Measurements from ENCODE around the gene FBLN1.

FBLN1 gene

DNA sequence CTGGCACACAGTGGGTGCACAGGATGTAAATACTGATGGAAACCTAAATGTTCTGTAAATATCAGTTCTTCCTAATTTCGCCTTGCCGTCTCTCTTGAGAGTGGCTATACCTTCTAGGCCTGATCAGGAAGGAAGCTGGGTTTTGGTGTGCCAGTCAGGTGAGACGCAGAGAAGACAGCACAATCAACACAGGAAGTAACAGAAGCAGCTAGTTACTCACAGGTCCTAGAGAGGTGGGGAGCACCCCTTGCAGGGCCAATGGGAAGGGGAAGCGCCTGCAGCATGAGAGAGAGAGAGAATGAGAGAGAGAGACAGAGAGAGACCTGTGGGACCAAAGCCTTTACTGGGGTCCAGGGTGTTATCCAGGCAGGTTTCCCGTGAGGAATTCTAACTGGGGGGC, 80.8 kb downstream of the FBLN1 start:
- H3K9me3 ChIP-seq (ENCODE audit: control insufficient read depth, low read length), result no peaks in the 10 kb centered on the region
- TF ChIP-seq, protein P1, sequence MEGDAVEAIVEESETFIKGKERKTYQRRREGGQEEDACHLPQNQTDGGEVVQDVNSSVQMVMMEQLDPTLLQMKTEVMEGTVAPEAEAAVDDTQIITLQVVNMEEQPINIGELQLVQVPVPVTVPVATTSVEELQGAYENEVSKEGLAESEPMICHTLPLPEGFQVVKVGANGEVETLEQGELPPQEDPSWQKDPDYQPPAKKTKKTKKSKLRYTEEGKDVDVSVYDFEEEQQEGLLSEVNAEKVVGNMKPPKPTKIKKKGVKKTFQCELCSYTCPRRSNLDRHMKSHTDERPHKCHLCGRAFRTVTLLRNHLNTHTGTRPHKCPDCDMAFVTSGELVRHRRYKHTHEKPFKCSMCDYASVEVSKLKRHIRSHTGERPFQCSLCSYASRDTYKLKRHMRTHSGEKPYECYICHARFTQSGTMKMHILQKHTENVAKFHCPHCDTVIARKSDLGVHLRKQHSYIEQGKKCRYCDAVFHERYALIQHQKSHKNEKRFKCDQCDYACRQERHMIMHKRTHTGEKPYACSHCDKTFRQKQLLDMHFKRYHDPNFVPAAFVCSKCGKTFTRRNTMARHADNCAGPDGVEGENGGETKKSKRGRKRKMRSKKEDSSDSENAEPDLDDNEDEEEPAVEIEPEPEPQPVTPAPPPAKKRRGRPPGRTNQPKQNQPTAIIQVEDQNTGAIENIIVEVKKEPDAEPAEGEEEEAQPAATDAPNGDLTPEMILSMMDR (IDR thresholded peaks at IDR 0.05), result no peak
- no peak overlapping the region for H3K27ac ChIP-seq
- H3K9ac ChIP-seq, result no peak overlapping the region
- H3K4me2 ChIP-seq (ENCODE audit: low read length), result no peak overlapping the region
- peaks cover 4% of the 10 kb centered on the region for H3K4me1 ChIP-seq
- H3K36me3 ChIP-seq (ENCODE audit: control insufficient read depth, insufficient read depth, low read length), result no peaks in the 10 kb centered on the region
- no peak overlapping the region for H3K4me3 ChIP-seq (ENCODE audit: low read depth, low read length)
- no peaks in the 10 kb centered on the region for H3K79me2 ChIP-seq
- no peaks in the 10 kb centered on the region for H3K27me3 ChIP-seq (ENCODE audit: control insufficient read depth, insufficient read depth, low read length)
- H2AFZ ChIP-seq, result no peak overlapping the region

DNA sequence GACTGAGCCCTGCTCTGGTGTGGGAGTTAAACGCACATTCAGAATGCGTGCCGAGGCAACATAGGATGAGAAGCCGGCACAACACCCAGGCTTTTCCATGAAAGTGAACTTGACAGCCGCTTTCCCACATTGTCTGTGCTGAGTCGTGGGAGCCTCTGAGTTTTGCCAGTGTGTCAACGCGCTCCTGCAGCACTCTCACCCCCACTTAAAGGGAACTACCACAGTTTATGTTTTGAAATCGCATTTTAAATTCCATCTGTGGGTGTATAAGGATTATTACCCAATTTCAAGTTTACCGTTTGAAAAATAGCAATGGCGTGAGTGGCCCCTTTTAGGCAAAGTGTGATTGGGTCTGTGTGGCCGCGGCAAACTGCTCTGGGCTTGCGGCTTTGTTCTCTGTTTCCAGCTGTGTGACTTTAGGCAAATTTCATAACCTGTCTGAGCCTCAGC, 81.5 kb downstream of the FBLN1 start:
- no peaks in the 10 kb centered on the region for H3K79me2 ChIP-seq
- H3K9ac ChIP-seq, result no peak overlapping the region
- TF ChIP-seq, protein P1 (IDR thresholded peaks at IDR 0.05), result no peak
- no peak overlapping the region for H3K27ac ChIP-seq
- H3K4me3 ChIP-seq (ENCODE audit: low read depth, low read length), result no peak overlapping the region
- H3K9me3 ChIP-seq (ENCODE audit: control insufficient read depth, low read length), result no peaks in the 10 kb centered on the region
- H2AFZ ChIP-seq, result no peak overlapping the region
- H3K4me1 ChIP-seq, result peaks cover 5% of the 10 kb centered on the region
- no peaks in the 10 kb centered on the region for H3K36me3 ChIP-seq (ENCODE audit: control insufficient read depth, insufficient read depth, low read length)
- no peak overlapping the region for H3K4me2 ChIP-seq (ENCODE audit: low read length)
- no peaks in the 10 kb centered on the region for H3K27me3 ChIP-seq (ENCODE audit: control insufficient read depth, insufficient read depth, low read length)

DNA sequence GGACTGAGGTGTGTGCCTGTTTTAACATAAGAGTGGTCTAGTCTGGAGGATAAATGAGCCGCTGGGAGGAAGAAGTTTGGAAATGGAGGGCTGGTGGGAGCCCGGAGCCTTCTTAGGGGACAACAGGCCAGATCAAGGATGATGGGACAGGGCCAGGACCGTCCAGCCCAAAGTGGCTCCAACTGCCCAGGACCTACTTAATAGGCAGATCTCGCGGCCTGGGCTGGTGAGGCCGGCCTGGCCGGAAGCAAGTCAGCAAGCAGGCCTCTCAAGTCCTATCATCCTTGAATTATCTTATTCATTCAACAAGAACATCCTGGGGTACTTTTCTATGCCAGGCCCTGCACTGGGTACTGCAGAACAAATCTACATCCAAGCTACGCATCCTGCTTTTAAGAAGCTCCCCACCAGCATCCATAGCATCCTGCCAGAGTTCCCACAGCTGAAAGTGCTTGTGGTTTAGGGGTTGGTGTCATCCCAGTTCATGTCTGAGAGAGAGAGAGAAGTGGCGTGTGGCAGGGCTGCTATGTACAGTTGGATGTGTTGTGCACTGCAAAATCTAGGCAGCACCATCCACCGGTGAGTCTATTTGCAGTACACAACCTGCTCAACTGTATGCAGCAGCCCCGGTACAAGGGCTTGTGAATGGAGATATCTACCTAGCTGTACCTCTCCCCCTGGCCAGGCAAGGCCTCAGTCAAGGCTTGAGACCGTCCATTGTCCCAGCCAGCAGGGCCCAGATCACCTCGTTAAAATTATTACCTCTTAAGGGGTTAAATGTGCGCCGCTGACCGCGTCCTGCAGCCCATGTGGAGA, 82.1 kb downstream of the FBLN1 start:
- Histone ChIP-seq H3K27me3 (ENCODE audit: control insufficient read depth, insufficient read depth, low read length) (no peaks in the 10 kb centered on the region), H3K9me3 (ENCODE audit: control insufficient read depth, low read length) (no peaks in the 10 kb centered on the region), H3K79me2 (no peaks in the 10 kb centered on the region), H3K9ac (no peak overlapping the region), H3K27ac (no peak overlapping the region), H3K4me1 (peaks cover 6% of the 10 kb centered on the region), H2AFZ (no peak overlapping the region), H3K4me3 (ENCODE audit: low read depth, low read length) (no peak overlapping the region), H3K4me2 (ENCODE audit: low read length) (no peak overlapping the region), H3K36me3 (ENCODE audit: control insufficient read depth, insufficient read depth, low read length) (no peaks in the 10 kb centered on the region)
- TF ChIP-seq, protein P1 (IDR thresholded peaks at IDR 0.05), result no peak

DNA sequence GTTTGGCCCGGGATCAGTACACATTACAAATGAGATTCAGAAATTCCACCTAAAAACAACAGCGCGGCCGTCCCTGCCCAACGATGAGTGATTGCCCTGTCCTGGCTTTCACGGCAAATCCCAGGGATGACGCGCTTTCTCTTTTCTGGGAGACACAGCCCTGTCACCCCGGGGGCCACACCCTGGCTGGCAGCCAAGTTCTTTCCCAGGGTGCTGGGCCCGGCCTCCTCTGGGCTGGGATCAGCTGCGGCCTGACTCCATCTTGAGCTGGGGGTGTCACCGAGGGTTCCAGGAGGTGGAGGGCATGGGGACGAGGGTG, 82.7 kb downstream of the FBLN1 start:
- H3K4me1 ChIP-seq, result peaks cover 6% of the 10 kb centered on the region
- no peak overlapping the region for H3K4me3 ChIP-seq (ENCODE audit: low read depth, low read length)
- H3K36me3 ChIP-seq (ENCODE audit: control insufficient read depth, insufficient read depth, low read length), result no peaks in the 10 kb centered on the region
- TF ChIP-seq, protein P1 (IDR thresholded peaks at IDR 0.05), result no peak
- H3K27ac ChIP-seq, result no peak overlapping the region
- no peak overlapping the region for H3K4me2 ChIP-seq (ENCODE audit: low read length)
- H3K9ac ChIP-seq, result no peak overlapping the region
- no peak overlapping the region for H2AFZ ChIP-seq
- no peaks in the 10 kb centered on the region for H3K9me3 ChIP-seq (ENCODE audit: control insufficient read depth, low read length)
- no peaks in the 10 kb centered on the region for H3K27me3 ChIP-seq (ENCODE audit: control insufficient read depth, insufficient read depth, low read length)
- H3K79me2 ChIP-seq, result no peaks in the 10 kb centered on the region
